Gastroesophageal sphincter (tissue), 4 donors: ENCODE results near the gene GRID1. TPM values are rescaled to one million over a fixed set of nuclear protein-coding genes. Genes with fewer than 3 reads are reported as not detected.

Experiments
- ATAC-seq: fragments of 150-250 bp; one replicate; pipeline ENCODE4 v1.9.1; 2016; ENCODE audit warnings: mild to moderate bottlenecking, moderate library complexity
- H3K27ac ChIP-seq, 4 donors: fragments of 200-600 bp; sonication (generic) in 3 of 4; 1 replicate in 3 of 4; 2 replicates in 1 of 4; pipeline ENCODE4 v1.5.1; 2016 to 2019
- H3K27me3 ChIP-seq: fragments of 200-600 bp; sonication (generic); one replicate; pipeline ENCODE4 v1.5.1; 2019
- H3K36me3 ChIP-seq, 2 donors: fragments of 200-600 bp; sonication (generic); one replicate each; pipeline ENCODE4 v1.5.1; 2019; ENCODE audit warnings: control low read depth in 1 of 2
- H3K4me1 ChIP-seq, 3 donors: fragments of 200-600 bp; sonication (generic); 1 replicate in 2 of 3; 2 replicates in 1 of 3; pipeline ENCODE4 v1.5.1; 2016 to 2019; ENCODE audit warnings: control low read depth in 2 of 3
- H3K4me3 ChIP-seq, 2 donors: fragments of 200-600 bp; sonication (generic); one replicate each; pipeline ENCODE4 v1.5.1; 2019; ENCODE audit warnings: mild to moderate bottlenecking in 1 of 2, moderate library complexity in 1 of 2
- H3K9me3 ChIP-seq, 3 donors: fragments of 200-600 bp; sonication (generic); one replicate each; pipeline ENCODE4 v1.5.1; 2017 to 2019; ENCODE audit warnings: control low read depth in 2 of 3
- EP300 ChIP-seq: sonication (generic); formaldehyde crosslinking; IDR thresholded peaks from one replicate; pipeline ENCODE4 v1.6.1; 2017; ENCODE audit warnings: antibody characterized with exemption, mild to moderate bottlenecking
- POLR2A ChIP-seq, 2 donors: fragments of 450-650 bp; IDR thresholded peaks; one replicate each; pipeline ENCODE4 v1.6.1; 2017; ENCODE audit warnings: antibody characterized with exemption in 2 of 2, mild to moderate bottlenecking in 2 of 2, moderate library complexity in 1 of 2
- POLR2AphosphoS5 ChIP-seq: sonication (generic); formaldehyde crosslinking; IDR thresholded peaks from one replicate; pipeline ENCODE4 v1.6.1; 2017; ENCODE audit warnings: antibody characterized with exemption
- WGBS, 2 donors: methylation state at CpG; one replicate each; pipeline ENCODE4 v1.1.5; 2018; ENCODE audit warnings: low coverage in 1 of 2; 5-methylcytosine and 5-hydroxymethylcytosine counted together
- total RNA-seq, 4 donors: library from RNA; depleted of rRNA; stranded (reverse); fragments of >200 nt; gene quantifications; one replicate each; pipeline ENCODE4 v1.1.0, GENCODE V29; 2016
- TF ChIP-seq, protein P1 (sequence below), 4 experiments: fragments of 200-600 bp in 2 of 4; fragments of 450-650 bp in 2 of 4; sonication (generic) in 1 of 4; IDR thresholded peaks; one replicate each; pipeline ENCODE4 v1.5.1; 2017 to 2019; ENCODE audit warnings: antibody characterized with exemption in 4 of 4, mild to moderate bottlenecking in 2 of 4, moderate library complexity in 2 of 4

The GRID1 gene
- total RNA-seq, 4 donors from 2014 or later: 1.2 to 2.7 (median 1.7) TPM

DNA sequence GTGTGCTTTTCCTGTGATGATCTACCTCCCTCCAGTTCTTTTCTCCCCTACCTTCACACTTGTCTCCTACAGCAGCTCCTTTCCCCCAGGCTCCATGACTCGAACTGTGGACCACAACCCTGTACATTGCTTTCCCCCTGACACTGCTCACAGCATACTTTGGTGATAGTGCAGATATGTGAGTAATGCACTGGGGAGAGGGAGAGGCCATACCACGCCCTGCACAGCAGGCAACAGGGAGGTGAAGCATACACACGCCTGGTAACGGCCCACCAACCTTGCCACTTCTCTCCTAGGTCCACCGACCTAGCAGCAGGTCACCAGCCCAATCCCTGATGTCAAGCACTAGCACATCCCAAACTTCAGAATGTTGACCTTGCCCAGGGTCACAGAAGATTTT is 238.2 kb downstream of the GRID1 start:
- TF ChIP-seq EP300 (no peak), POLR2A (IDR thresholded peaks at IDR 0.05) (no peak), POLR2AphosphoS5 (no peak)
- TF ChIP-seq, protein P1, sequence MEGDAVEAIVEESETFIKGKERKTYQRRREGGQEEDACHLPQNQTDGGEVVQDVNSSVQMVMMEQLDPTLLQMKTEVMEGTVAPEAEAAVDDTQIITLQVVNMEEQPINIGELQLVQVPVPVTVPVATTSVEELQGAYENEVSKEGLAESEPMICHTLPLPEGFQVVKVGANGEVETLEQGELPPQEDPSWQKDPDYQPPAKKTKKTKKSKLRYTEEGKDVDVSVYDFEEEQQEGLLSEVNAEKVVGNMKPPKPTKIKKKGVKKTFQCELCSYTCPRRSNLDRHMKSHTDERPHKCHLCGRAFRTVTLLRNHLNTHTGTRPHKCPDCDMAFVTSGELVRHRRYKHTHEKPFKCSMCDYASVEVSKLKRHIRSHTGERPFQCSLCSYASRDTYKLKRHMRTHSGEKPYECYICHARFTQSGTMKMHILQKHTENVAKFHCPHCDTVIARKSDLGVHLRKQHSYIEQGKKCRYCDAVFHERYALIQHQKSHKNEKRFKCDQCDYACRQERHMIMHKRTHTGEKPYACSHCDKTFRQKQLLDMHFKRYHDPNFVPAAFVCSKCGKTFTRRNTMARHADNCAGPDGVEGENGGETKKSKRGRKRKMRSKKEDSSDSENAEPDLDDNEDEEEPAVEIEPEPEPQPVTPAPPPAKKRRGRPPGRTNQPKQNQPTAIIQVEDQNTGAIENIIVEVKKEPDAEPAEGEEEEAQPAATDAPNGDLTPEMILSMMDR (IDR thresholded peaks at IDR 0.05): no peak
- H3K27me3 ChIP-seq: peaks cover 10% of the 10 kb centered on the region
- ATAC-seq: no peak
- H3K4me3 ChIP-seq: no peak overlapping the region
- no peak overlapping the region for H3K27ac ChIP-seq
- WGBS, 2 donors: 77% methylated on average over 5 of the region's 5 CpGs; no CpG with 5 or more reads in 1 of the 2 donors
- H3K36me3 ChIP-seq: no peaks in the 10 kb centered on the region
- peaks cover 0 to 12% (median 0%) of the 10 kb centered on the region in 3 donors for H3K9me3 ChIP-seq
- no peaks in the 10 kb centered on the region for H3K4me1 ChIP-seq

DNA sequence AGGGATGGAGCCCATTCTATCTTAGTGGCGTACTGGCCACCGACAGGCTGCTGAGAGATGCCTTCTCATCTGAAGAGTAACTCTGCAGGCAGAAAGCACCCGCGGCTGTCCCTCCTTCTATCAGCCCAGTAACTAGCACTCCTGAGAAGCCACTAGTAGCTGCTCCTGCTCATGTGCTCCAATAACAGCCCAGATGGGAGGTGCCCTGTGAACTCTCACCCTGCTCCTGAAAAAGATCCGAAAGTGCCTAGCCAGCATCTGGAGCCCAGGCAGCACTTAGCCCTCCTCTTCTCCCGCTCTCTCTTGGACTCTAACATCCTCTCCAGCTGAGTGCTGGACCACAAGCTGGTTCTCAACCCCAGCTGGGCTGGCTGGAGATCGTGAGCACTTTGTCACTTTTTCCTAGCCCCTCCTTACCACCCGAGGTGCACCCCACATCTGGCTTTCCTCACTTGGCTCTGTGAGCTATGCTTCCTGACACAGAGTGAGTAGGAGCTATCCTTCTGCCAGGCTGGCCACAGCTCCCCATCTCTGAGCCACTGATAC is 239.2 kb downstream of the GRID1 start:
- peaks cover 0 to 12% (median 0%) of the 10 kb centered on the region in 3 donors for H3K9me3 ChIP-seq
- WGBS, 2 donors: 19 to 34% methylated on average over 2 to 4 of the region's 8 CpGs
- no peaks in the 10 kb centered on the region for H3K4me1 ChIP-seq
- H3K27me3 ChIP-seq: peaks cover 10% of the 10 kb centered on the region
- ATAC-seq: no peak
- H3K4me3 ChIP-seq: no peak overlapping the region
- H3K36me3 ChIP-seq: no peaks in the 10 kb centered on the region
- TF ChIP-seq POLR2A (IDR thresholded peaks at IDR 0.05): no peak
- TF ChIP-seq POLR2AphosphoS5: no peak
- no peak overlapping the region for H3K27ac ChIP-seq

- no peak for ATAC-seq
- TF ChIP-seq POLR2A (IDR thresholded peaks at IDR 0.05) (no peak), POLR2AphosphoS5 (no peak), EP300 (no peak)
- TF ChIP-seq, protein P1 (IDR thresholded peaks at IDR 0.05): no peak
- peaks cover 10% of the 10 kb centered on the region for H3K27me3 ChIP-seq
- H3K4me3 ChIP-seq: no peak overlapping the region
- no peaks in the 10 kb centered on the region for H3K36me3 ChIP-seq
- peaks cover 0 to under 1% (median 0%) of the 10 kb centered on the region in 3 donors for H3K9me3 ChIP-seq
- H3K27ac ChIP-seq: no peak overlapping the region
- WGBS, 2 donors: 72 to 100% methylated on average over 1 to 2 of the region's 4 CpGs
- no peaks in the 10 kb centered on the region for H3K4me1 ChIP-seq
These were observed 241.9 kb downstream of the GRID1 start for GRCh38 chr10:86124734-86125133.

DNA sequence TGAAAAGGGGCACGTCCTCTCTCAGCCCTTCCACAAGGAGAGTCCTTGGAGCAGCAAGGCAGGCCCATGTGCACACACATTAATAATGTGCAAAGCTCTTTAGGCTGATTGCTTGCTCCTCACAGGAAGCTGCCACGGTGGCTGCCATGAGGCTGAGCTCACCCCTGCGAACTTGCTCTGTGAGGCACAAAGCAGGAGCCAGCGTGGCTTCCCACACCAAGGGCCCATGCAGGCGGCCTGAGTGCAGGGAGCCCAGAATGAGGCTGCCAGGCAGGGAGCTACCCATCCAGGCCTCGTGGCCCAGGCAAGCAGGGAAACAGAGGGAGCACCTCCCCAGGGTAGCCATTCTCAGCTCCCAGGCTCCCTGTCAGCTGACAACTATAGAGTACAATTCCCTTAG is 242.9 kb downstream of the GRID1 start:
- WGBS, 2 donors: no CpG with 5 or more reads among the region's 6 CpGs
- ATAC-seq: no peak

DNA sequence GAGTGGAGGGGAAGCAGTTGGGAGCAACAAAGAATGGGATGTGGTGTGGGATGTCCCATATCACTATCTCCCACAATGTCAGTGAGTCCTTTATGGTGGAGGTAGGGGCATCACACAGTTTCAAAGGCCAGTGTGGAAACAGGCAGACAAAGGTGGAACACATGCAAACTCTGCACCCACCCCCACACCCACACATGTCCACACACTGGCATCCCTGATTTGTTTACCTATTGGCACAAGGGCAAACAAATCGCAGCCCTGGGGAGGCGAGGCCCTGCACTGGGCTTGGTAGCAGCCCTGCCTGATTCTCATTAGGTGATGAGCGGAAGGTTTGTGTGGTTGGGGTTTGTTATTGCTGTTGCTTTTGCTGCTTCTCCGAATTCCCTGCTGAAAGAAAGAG is 243.3 kb downstream of the GRID1 start:
- no peaks in the 10 kb centered on the region for H3K9me3 ChIP-seq
- H3K27me3 ChIP-seq: peaks cover 3% of the 10 kb centered on the region
- no peaks in the 10 kb centered on the region for H3K36me3 ChIP-seq
- 100% methylated on average over 2 of the region's 4 CpGs; no CpG with 5 or more reads in 1 of the 2 donors for WGBS, 2 donors
- no peak for ATAC-seq
- TF ChIP-seq POLR2AphosphoS5: no peak
- TF ChIP-seq POLR2A (IDR thresholded peaks at IDR 0.05): no peak
- TF ChIP-seq, protein P1 (IDR thresholded peaks at IDR 0.05): no peak
- TF ChIP-seq EP300: no peak
- H3K4me3 ChIP-seq: no peak overlapping the region
- no peaks in the 10 kb centered on the region for H3K4me1 ChIP-seq
- H3K27ac ChIP-seq: no peak overlapping the region

More for the DNA sequence above, 242.9 kb downstream of the GRID1 start:
- Histone ChIP-seq H3K4me1 (no peaks in the 10 kb centered on the region), H3K9me3 (no peaks in the 10 kb centered on the region), H3K27ac (no peak overlapping the region), H3K36me3 (no peaks in the 10 kb centered on the region), H3K4me3 (no peak overlapping the region), H3K27me3 (peaks cover 7% of the 10 kb centered on the region)
- TF ChIP-seq EP300: no peak
- TF ChIP-seq, protein P1 (IDR thresholded peaks at IDR 0.05): no peak
- no peak for TF ChIP-seq POLR2AphosphoS5
- TF ChIP-seq POLR2A (IDR thresholded peaks at IDR 0.05): no peak
